Mesenchymal stem cell (in vitro differentiated cells and primary cell): ENCODE data around the gene BCL2L15.

ENCODE experiments used
- DNase-seq: peaks from one replicate; pipeline ENCODE4 v3.0.0-alpha.2; 2013
- H2AFZ ChIP-seq: one replicate; pipeline ENCODE4 v1.6.1; 2013; ENCODE audit warnings: low read depth, mild to moderate bottlenecking, control low read depth, inconsistent platforms, low read length, moderate library complexity
- H2AK5ac ChIP-seq: 2 replicates; pipeline ENCODE4 v1.6.1; 2013; ENCODE audit warnings: low read length, moderate library complexity, mild to moderate bottlenecking, inconsistent platforms; ENCODE audit not compliant: severe bottlenecking
- H2BK120ac ChIP-seq: one replicate; pipeline ENCODE4 v1.6.1; 2013; ENCODE audit warnings: low read depth, mild to moderate bottlenecking, inconsistent platforms, low read length, moderate library complexity
- H2BK12ac ChIP-seq, 2 experiments: one replicate each; pipeline ENCODE4 v1.6.1; 2013; ENCODE audit warnings: inconsistent platforms in 2 of 2, low read length in 2 of 2, mild to moderate bottlenecking in 2 of 2, moderate library complexity in 2 of 2, control low read depth in 1 of 2
- H2BK15ac ChIP-seq: one replicate; pipeline ENCODE4 v1.6.1; 2013; ENCODE audit warnings: mild to moderate bottlenecking, low read depth, inconsistent platforms; ENCODE audit not compliant: poor library complexity, severe bottlenecking
- H2BK5ac ChIP-seq: 2 replicates; pipeline ENCODE4 v1.6.1; 2013; ENCODE audit warnings: low read depth, mild to moderate bottlenecking, low read length, control low read depth, inconsistent platforms; ENCODE audit not compliant: poor library complexity, severe bottlenecking
- H3K14ac ChIP-seq, 2 experiments: one replicate each; pipeline ENCODE4 v1.6.1; 2013; ENCODE audit warnings: inconsistent platforms in 2 of 2, low read length in 2 of 2, control low read depth in 1 of 2, mild to moderate bottlenecking in 1 of 2, moderate library complexity in 1 of 2
- H3K18ac ChIP-seq, 2 experiments: one replicate each; pipeline ENCODE4 v1.6.1; 2013; ENCODE audit warnings: inconsistent platforms in 2 of 2, low read length in 2 of 2, control low read depth in 1 of 2, low read depth in 1 of 2, mild to moderate bottlenecking in 1 of 2
- H3K23ac ChIP-seq, 2 experiments: one replicate each; pipeline ENCODE4 v1.6.1; 2013; ENCODE audit warnings: inconsistent platforms in 2 of 2, low read length in 2 of 2, mild to moderate bottlenecking in 2 of 2, moderate library complexity in 2 of 2, control low read depth in 1 of 2
- H3K27ac ChIP-seq: 2 replicates; pipeline ENCODE4 v1.5.1; 2013; ENCODE audit warnings: mild to moderate bottlenecking, moderate library complexity, low read length, control low read depth, inconsistent platforms; ENCODE audit not compliant: poor library complexity, severe bottlenecking
- H3K27me3 ChIP-seq, 2 experiments: 2 replicates each; pipeline versions ENCODE4 v1.6.1 to v1.7.0; 2013; ENCODE audit warnings: low read length in 2 of 2, mild to moderate bottlenecking in 2 of 2, moderate library complexity in 2 of 2, control low read depth in 1 of 2, inconsistent platforms in 1 of 2; ENCODE audit not compliant: control insufficient read depth in 1 of 2, insufficient read depth in 1 of 2
- H3K36me3 ChIP-seq, 2 experiments: 2 replicates each; pipeline versions ENCODE4 v1.6.1 to v1.7.0; 2013; ENCODE audit warnings: low read length in 2 of 2, control low read depth in 1 of 2, inconsistent platforms in 1 of 2, low read depth in 1 of 2, mild to moderate bottlenecking in 1 of 2; ENCODE audit not compliant: insufficient read depth in 2 of 2, control insufficient read depth in 1 of 2
- H3K4ac ChIP-seq, 2 experiments: one replicate each; pipeline ENCODE4 v1.6.1; 2013; ENCODE audit warnings: inconsistent platforms in 2 of 2, low read length in 2 of 2, mild to moderate bottlenecking in 2 of 2, moderate library complexity in 2 of 2, control low read depth in 1 of 2, low read depth in 1 of 2
- H3K4me1 ChIP-seq: 2 replicates; pipeline ENCODE4 v1.6.1; 2013; ENCODE audit warnings: low read depth, low read length, control low read depth; ENCODE audit not compliant: control insufficient read depth, insufficient read depth
- H3K4me2 ChIP-seq: 2 replicates; pipeline ENCODE4 v1.6.1; 2013; ENCODE audit warnings: low read length, mild to moderate bottlenecking, inconsistent platforms; ENCODE audit not compliant: poor library complexity, severe bottlenecking
- H3K4me3 ChIP-seq, 2 experiments: 2 replicates each; pipeline versions ENCODE4 v1.5.1 to v1.7.0; 2013; ENCODE audit warnings: low read length in 2 of 2, mild to moderate bottlenecking in 2 of 2, control low read depth in 1 of 2, low read depth in 1 of 2; ENCODE audit not compliant: insufficient read depth in 1 of 2
- H3K79me1 ChIP-seq: replicated peaks from 2 replicates; pipeline ENCODE4 v1.6.1; 2013; ENCODE audit warnings: mild to moderate bottlenecking, control low read depth, low read length, inconsistent platforms; ENCODE audit not compliant: poor library complexity, severe bottlenecking
- H3K9ac ChIP-seq: 2 replicates; pipeline ENCODE4 v1.7.0; 2013; ENCODE audit warnings: mild to moderate bottlenecking, low read length, moderate library complexity
- H3K9me3 ChIP-seq: 2 replicates; pipeline ENCODE4 v1.7.0; 2013; ENCODE audit warnings: mild to moderate bottlenecking, low read length; ENCODE audit not compliant: control insufficient read depth
- H4K8ac ChIP-seq: one replicate; pipeline ENCODE4 v1.6.1; 2013; ENCODE audit warnings: inconsistent platforms, mild to moderate bottlenecking, low read length, moderate library complexity
- H4K91ac ChIP-seq: one replicate; pipeline ENCODE4 v1.6.1; 2013; ENCODE audit warnings: mild to moderate bottlenecking, low read length, inconsistent platforms
- WGBS: methylation state at CpG from one replicate; pipeline ENCODE4 v1.1.7; 2013; ENCODE audit warnings: mixed read lengths; 5-methylcytosine and 5-hydroxymethylcytosine counted together

Gene BCL2L15

DNA sequence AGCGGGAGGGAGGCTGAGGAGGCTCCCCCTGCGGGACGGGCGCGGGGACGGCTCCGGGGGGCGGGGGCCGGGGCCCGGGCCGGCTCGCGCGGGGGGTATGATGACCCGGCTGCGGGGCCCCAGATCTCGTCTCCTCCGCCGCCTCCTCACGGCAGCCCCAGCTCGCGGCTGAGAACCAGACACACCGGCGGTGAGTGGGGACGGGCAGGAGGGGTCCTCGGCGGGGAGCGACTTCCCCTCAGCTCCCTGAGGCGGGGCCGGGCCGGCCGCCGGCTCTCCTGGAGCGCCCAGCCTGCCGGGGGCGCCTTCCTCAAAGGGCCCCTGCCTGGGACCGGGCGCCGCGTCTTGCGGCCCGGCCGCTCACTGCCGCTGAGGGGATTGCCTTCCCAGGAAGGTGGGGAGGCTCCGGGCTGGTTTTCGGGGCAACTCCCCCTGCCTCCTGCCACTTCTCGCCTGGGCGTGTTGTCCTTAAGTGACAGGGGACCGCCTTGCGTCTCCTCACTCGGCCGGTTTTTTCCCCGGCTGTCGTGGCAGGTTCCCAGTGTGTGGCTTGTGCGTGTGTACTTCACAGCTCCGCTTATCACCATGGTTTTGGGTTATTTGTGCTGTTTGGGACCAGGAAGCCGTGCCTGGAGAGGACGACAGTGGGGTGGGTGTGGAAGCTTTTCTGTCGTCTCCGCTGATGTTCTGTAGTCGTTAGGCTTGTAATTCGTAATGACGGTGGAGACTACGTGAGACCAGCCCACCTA, 42.5 kb upstream of the BCL2L15 start:
- peak overlapping the region; percentile 35 for H2BK5ac ChIP-seq
- peak overlapping the region; percentile 4 for H3K27ac ChIP-seq
- H3K9ac ChIP-seq = peak overlapping the region; percentile 100
- peak overlapping the region in 1 of 2 experiments; percentile 70 for H2BK12ac ChIP-seq
- WGBS = under 1% methylated on average over 48 of the region's 64 CpGs
- peak overlapping the region; percentile 74 for H3K4me2 ChIP-seq
- H3K18ac ChIP-seq = peak overlapping the region; percentile 67
- peak overlapping the region; percentile 89 to 100 for H3K4me3 ChIP-seq
- peak overlapping the region; percentile 93 for H2BK120ac ChIP-seq
- peaks cover 3% of the 10 kb centered on the region for H3K4me1 ChIP-seq
- H3K4ac ChIP-seq = peak overlapping the region in 1 of 2 experiments; percentile 74
- H3K27me3 ChIP-seq = no peaks in the 10 kb centered on the region
- peak overlapping the region; percentile 81 for H4K91ac ChIP-seq
- H4K8ac ChIP-seq = no peak overlapping the region
- H2BK15ac ChIP-seq = peak overlapping the region; percentile 88
- H3K23ac ChIP-seq = peak overlapping the region in 1 of 2 experiments; percentile 98
- peak overlapping the region in 1 of 2 experiments; percentile 89 for H3K14ac ChIP-seq
- H2AK5ac ChIP-seq = no peak overlapping the region
- H3K9me3 ChIP-seq = no peaks in the 10 kb centered on the region
- DNase-seq = no peak
- no peak overlapping the region for H2AFZ ChIP-seq
- no peaks in the 10 kb centered on the region for H3K36me3 ChIP-seq
- peaks cover 3% of the 10 kb centered on the region for H3K79me1 ChIP-seq

DNA sequence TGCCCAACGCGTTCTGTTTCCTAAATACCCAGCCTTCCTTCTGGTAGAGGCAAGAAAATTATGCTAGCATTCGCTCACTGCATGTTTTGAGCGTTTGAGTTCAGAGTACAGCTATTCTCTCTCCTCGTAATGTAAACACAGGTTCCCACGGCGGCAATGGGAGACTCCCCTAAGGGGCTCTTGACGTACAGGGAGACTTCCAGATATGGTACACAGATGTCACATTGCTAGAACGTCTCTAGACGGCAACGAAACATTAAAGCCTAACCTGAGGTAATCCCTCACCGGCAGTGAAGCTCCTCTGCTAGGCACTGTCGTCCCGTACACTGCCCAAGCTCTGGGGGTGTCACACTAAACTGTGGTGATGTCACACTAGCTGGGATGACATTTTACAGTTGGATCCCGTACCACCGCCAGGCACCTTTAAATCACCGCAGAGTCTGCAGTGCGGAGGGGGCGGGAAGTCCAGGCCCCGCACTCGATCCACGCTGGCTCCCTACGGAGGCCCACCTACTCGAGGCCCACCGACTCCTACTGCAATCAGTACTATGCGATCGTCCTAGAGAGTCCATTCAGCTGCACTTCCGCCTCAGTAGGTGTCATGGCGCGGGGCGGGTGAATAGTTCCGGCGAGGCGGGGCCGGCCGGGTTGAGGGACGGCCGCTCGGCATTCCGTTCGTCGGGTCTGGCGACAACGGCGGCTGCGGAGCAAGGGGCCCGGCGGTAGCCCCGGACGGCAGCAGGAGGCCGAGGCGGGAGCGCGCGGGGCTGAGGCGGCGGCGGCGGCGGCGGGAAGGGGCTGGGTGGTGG, 41.8 kb upstream of the BCL2L15 start, which contains the start of gene HIPK1:
Gene HIPK1 (plus strand): TSS at position 384 of the 809 bp plus-strand sequence.
- H3K4ac ChIP-seq = peak within 1 kb of the TSS in 1 of 2 experiments; percentile 93
- H3K79me1 ChIP-seq = peaks cover 3% of the 10 kb centered on the region
- under 1% methylated on average over 38 of the region's 61 CpGs for WGBS
- peak within 1 kb of the TSS in 1 of 2 experiments; percentile 98 for H3K23ac ChIP-seq
- DNase-seq = peak; percentile 94
- H3K4me2 ChIP-seq = peak within 1 kb of the TSS; percentile 91
- H3K27me3 ChIP-seq = peaks cover 0 to 2% of the 10 kb centered on the region in 2 experiments
- H3K9me3 ChIP-seq = no peaks in the 10 kb centered on the region
- peak within 1 kb of the TSS; percentile 99 for H2AFZ ChIP-seq
- H3K4me1 ChIP-seq = peaks cover 3% of the 10 kb centered on the region
- peak within 1 kb of the TSS; percentile 55 for H3K27ac ChIP-seq
- peak within 1 kb of the TSS; percentile 89 to 100 for H3K4me3 ChIP-seq
- peak within 1 kb of the TSS; percentile 93 for H2BK120ac ChIP-seq
- H4K91ac ChIP-seq = peak within 1 kb of the TSS; percentile 81
- H2BK12ac ChIP-seq = peak within 1 kb of the TSS in 1 of 2 experiments; percentile 90
- peak within 1 kb of the TSS in 1 of 2 experiments; percentile 98 for H3K14ac ChIP-seq
- peak within 1 kb of the TSS; percentile 88 for H2BK15ac ChIP-seq
- peak within 1 kb of the TSS; percentile 46 for H2BK5ac ChIP-seq
- H3K9ac ChIP-seq = peak within 1 kb of the TSS; percentile 100
- H3K18ac ChIP-seq = peak within 1 kb of the TSS; percentile 67 to 96
- no peaks in the 10 kb centered on the region for H3K36me3 ChIP-seq
- H4K8ac ChIP-seq = peak within 1 kb of the TSS; percentile 94
- no peak within 1 kb of the TSS for H2AK5ac ChIP-seq

DNA sequence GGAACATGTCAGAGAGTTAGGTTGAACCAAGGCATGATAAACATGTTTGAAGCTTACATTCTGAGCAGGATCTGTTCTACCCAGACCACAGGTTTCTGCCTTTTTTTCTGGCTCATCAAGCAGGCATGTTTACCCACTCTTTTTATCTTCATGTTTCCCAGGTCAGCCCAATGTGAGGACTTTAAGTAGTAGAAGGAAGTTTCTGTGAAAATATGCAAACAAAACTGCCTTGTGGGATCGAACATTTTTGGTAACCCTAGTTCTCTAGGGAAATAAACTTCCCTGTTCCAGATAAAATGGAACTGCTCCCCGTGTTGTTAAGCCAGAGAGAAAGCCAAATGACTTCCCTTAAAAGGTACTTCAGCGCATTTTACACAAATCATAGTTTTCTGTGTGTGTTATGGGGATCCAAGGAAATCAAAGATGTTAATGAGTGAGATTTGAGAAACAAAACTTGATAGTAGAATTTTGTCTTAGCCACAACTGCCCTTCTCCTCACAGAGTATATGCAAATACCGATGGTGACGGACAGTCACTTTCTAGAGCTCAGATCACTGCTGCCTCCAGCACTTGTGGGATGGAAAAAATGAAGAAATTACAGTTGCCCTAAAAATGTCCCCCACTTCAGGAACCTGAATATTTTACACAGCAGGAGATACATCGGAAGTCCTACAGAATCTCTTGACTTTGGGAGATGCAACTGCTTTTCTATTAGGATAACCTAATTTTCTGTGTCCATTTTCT, 41.0 kb upstream of the BCL2L15 start:
- 18% methylated on average over 5 of the region's 6 CpGs for WGBS
- H3K27me3 ChIP-seq = peaks cover 0 to 4% of the 10 kb centered on the region in 2 experiments
- no peaks in the 10 kb centered on the region for H3K9me3 ChIP-seq
- H3K4me1 ChIP-seq = peaks cover 1% of the 10 kb centered on the region
- no peak overlapping the region for H4K8ac ChIP-seq
- H2AFZ ChIP-seq = no peak overlapping the region
- no peak overlapping the region for H2BK120ac ChIP-seq
- H3K23ac ChIP-seq = no peak overlapping the region
- peak overlapping the region in 1 of 2 experiments; percentile 93 for H3K4ac ChIP-seq
- peak overlapping the region; percentile 55 for H3K27ac ChIP-seq
- H2BK12ac ChIP-seq = no peak overlapping the region
- H4K91ac ChIP-seq = no peak overlapping the region
- no peaks in the 10 kb centered on the region for H3K36me3 ChIP-seq
- peak overlapping the region; percentile 100 for H3K9ac ChIP-seq
- DNase-seq = peak; percentile 38
- H3K14ac ChIP-seq = no peak overlapping the region
- H3K4me3 ChIP-seq = peak overlapping the region in 1 of 2 experiments; percentile 99
- H3K4me2 ChIP-seq = peak overlapping the region; percentile 91
- H2BK15ac ChIP-seq = no peak overlapping the region
- H2AK5ac ChIP-seq = no peak overlapping the region
- H2BK5ac ChIP-seq = no peak overlapping the region
- peaks cover 3% of the 10 kb centered on the region for H3K79me1 ChIP-seq
- no peak overlapping the region for H3K18ac ChIP-seq
